Suppressor macrophage treated with lipopolysaccharide for 1 hour (primary cell): ENCODE data around the gene PCSK5.
"Not testable (repeated sequence)": the region's sequence is repeated elsewhere in the genome, so short reads cannot be mapped to it uniquely, and the experiment has no call there.

Source experiments
- DNase-seq, 3 donors: peaks; one replicate each; pipeline ENCODE4 v3.0.0-alpha.2; 2020 to 2022

PCSK5 gene

GRCh38 chr9:75890472-75891276 lies at the start of gene PCSK5:
Gene PCSK5 (plus strand): TSS chr9:75890673. CDS start chr9:75891182, 509 bp downstream.
- DNase-seq: peak; percentile 90 to 95 (median 93)

DNA sequence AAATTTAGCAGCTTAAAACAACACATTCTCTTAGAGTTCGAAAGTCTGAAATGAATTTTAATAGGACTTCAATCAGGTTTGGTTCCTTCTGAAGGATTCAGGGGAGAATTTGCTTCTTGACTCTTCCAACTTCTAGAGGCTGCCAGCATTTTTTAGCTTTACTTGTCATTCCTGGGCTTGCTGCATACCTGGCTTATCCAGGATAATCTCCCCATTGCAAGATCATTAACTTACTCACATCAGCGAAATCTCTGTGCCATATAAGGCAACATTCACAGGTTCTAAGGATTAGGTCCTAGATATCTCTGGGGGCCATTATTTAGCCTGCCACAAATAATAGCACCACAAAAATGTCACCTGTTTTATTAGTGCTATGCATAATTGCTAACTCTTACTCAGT lies 46.2 kb upstream of the PCSK5 start:
- no peak for DNase-seq

DNA sequence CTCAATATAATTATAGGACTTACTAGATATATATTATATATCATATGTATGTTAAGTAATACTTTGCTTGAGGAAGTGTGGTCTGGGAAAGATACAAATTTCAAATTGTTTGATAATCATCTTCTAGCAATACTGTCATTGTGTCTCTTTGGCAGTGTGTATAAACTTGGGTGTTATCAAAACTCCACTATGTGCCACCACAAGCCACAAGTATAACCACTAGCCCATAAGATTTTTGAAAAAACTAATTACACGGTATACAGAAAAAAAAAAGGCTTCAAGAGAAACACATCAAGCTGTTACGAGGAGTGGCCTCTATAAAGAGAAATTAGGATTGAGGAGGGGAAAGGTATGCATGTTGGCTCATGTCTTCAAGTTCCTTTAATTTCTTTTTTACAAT lies 44.7 kb upstream of the PCSK5 start:
- DNase-seq: no peak

GRCh38 chr9:75847085-75847484 lies 43.4 kb upstream of the PCSK5 start:
- no peak for DNase-seq

GRCh38 chr9:75850459-75851200 lies 39.8 kb upstream of the PCSK5 start:
- DNase-seq: no peak

- no peak for DNase-seq
These were observed 38.6 kb upstream of the PCSK5 start for GRCh38 chr9:75851917-75852316.

DNA sequence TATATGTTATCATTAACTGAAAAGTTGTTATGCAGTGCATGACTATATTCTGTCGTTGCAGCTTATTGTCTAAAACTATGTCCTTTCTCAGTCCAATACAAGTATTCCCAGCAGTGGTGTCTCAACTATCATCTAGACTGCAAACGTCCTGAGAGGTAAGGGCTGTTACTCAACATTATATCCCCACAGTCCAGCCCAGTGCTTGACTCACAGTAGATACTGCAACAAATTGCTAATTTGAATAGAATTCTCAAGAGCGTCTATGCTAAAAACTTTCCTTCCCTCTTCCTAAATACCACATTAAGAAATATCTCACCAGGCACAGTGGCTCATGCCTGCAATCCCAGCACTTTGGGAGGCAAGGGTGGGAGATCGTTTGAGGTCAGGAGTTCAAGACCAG lies 37.7 kb upstream of the PCSK5 start:
- DNase-seq: no peak

GRCh38 chr9:75855509-75855908 lies 35.0 kb upstream of the PCSK5 start:
- peak; percentile 14 to 42 (median 22) for DNase-seq

DNA sequence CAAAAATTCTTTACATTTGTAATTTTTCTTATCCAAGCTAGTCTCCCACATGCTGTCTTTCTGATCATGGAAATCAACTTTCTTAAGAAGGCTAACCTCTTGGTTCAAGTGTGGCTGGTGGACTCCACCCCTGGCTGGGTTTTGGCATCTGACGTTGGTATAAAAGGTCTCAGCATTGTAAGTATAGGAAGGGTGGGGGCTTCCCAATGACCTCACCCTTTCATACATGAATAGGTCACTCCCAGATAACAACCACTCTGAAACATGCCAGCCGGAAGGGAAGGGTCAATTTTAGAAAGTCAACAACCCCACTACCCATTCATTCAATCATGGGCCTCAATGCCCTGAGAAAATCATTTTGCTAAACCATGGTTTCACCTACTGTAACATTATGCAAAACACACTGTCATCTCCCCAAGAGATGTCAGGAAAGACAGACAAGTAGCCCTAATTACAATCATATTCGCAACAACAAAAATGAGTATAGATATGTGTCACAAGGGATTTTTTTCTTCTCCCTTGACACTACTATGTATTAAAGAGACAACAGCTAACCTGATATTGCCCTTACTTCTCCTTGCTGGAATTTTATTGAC lies 31.9 kb upstream of the PCSK5 start:
- no peak for DNase-seq

GRCh38 chr9:75864266-75864665 lies 26.2 kb upstream of the PCSK5 start:
- no peak for DNase-seq

DNA sequence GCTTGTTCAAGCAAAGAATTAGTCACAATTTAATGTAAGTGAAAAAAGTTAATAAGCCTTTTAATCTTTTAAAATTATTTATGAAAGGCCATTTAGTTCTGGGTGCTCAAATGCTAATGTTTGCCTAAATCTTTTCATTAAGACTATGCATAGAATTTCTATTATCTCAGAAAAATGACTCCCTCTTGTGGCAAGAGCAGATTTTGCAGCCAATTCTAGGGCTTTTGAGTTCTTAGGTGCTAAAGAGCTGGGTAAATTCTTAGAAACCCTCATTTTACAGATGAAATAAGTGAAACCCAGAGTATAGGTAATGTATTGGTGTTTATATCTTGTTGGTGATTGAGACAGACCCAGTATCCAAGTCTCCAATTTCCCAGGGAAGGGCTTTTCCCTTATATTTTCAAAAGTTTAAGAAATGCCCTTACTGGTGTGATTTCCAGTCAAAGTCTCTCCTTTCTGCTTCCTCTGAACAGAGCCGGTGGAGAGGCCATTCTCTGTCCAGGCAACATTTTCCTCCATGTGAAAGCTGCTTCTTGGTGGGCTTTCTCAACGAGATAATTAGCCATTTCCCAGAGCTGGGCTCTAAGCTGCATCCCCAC lies 24.1 kb upstream of the PCSK5 start:
- DNase-seq: peak; percentile 73 to 83 (median 80)

DNA sequence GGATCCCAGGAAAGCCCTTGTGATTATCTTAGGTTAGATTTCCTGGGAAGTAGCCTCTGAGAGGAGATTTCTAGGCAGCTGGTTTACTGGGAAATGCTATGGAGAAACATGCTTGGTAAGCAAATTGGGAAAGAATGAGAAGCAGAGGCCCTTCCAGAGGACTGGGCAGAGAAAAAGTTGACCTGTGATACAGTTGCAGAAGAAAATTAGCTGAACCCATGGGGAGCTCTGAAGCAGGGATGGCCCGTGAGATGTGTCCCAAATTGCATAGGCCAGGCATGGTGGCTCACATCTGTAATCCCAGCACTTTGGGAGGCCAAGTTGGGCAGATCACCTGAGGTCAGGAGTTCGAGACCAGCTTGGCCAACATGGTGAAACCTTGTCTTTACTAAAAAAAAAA lies 21.9 kb upstream of the PCSK5 start:
- not testable (repeated sequence) for DNase-seq

- DNase-seq: peak; percentile 66 to 87 (median 80)
These were observed 21.2 kb upstream of the PCSK5 start for GRCh38 chr9:75869236-75869635.

- DNase-seq: no peak
These were observed 20.0 kb upstream of the PCSK5 start for GRCh38 chr9:75870450-75870849.

DNA sequence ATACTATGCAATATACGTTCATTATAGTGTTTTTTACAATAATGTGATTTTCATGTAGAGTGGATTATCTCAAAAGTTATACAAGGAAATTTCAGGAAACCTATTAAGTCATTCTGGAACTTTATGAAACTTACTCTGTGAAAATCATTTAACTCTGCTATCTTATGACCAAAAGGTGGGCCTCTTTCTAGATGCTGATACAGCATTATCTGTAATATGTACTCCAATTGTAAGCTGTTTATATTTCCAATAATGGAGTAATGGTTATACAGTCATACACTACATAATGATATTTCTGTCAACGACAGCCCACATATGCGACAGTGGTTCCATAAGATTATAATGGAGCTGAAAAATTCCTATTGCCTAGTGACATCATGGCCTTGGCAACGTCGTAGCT lies 18.8 kb upstream of the PCSK5 start:
- no peak for DNase-seq

GRCh38 chr9:75873712-75874111 lies 16.8 kb upstream of the PCSK5 start:
- DNase-seq: peak; percentile 77 to 84 (median 79)

DNA sequence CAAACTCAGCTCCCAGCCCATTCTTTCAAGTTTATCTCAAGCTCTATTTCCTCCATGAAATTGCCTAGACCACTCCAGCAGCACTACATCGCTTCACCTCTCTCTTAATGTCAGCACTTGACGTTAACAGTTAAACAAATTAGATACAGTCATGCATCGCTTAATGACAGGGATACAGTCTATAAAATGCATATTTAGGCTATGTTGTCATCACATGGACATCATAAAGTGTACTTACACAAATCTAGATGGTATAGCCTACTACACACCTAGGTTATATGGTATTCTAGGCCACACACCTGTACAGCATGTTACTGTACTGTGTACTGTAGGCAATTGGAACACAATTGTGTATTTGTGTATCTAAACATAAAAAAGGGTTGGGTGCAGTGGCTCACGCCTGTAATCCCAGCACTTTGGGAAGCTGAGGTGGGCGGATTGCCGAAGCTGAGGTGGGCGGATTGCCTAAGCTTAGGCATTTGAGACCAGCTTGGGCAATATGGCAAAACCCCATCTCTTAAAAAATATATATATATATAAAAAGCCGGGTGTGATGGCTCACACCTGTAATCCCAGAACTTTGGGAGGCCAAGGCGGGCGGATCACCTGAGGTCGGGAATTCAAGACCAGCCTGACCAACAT lies 13.4 kb upstream of the PCSK5 start:
- DNase-seq: peak; percentile 72 to 77 (median 75)

- DNase-seq: no peak
These were observed 12.0 kb upstream of the PCSK5 start for GRCh38 chr9:75878488-75878860.

DNA sequence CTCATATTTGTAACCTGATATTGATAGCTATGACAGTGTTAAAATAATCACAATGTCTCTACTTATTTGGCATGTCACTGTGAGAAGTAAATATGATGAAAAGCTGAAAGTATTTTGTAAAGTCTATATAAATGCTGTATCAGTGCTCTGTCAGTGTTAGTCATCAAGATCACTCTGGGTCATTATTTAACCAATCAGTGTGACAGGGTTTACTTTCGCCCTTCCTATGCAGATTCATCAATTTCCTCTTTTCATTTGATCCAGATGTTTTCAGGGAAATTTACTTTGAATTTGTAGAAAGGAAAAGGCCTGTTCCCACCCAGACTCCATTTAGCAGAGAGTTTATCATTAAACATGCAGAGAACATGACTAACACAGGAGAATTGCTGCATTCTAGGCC lies 9.9 kb upstream of the PCSK5 start:
- DNase-seq: peak; percentile 49 to 81 (median 65)

DNA sequence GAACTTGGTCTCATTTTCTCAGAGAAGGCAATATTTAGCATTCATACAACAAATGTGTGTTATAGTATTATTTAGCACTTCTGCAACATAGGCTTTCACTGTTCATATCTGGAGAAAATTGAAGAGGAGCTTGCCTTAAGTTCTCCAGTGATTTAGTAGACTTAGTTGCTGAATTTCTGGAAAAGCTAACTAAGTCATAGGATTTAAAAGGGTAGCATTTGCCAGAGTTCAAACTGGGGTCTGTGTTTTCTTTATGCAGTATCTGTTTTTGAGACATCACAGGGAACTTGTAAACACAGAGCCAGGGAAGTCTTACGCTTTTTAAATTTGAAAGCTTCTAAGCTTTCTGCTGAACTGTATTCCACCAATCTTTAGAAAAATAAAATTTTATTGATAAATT lies 8.7 kb upstream of the PCSK5 start:
- DNase-seq: no peak

DNA sequence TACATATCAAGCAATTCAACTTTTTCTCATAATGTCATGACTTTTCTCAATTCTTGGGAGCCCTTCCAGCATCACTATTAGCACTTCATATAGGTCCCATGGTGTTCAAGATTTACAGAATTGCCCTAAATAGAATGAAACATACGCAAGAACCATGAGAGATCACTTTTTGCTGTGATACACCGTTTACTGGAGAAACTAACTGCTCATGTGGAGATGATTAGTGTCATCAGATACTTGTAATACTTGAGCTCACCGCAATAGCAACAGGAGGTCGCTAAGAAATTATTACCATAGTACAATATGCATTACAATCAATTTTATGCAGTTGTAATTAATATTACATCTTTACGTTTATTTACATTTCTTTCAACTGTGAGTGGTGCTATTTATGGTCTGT lies 4.8 kb upstream of the PCSK5 start:
- DNase-seq: no peak

GRCh38 chr9:75889577-75889976 lies 896 bp upstream of the PCSK5 start:
- DNase-seq: peak; percentile 45 to 53 (median 49)

DNA sequence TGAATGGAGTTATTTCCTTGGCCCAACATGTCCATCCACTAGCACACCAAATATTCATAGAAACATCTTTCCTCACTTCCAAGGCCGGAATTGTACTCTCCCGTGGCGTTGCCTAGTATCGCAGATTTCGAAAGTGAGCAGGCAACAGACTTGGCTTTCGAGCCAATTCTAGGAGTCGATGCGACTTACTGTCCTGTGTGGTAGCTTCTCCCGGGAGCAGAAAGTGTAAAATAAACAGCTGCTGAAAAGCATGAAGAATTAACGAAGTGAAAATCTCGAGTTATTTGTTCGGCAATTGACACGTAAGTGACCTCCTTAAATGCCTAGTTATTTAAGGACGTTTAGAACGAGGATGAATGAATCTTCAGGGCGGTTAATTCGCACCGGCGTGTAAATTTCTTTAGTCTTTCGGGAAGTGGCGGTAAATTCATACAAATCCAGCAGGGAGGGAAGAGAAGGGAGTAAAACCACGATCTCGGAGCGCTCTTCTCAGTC lies 449 bp upstream of the PCSK5 start:
- DNase-seq: peak; percentile 58 to 68 (median 61)
